ENCODE measurements around the gene PARD3. TPM values are rescaled to one million over a fixed set of nuclear protein-coding genes. Genes with fewer than 3 reads are reported as not detected.

The PARD3 gene
- total RNA-seq, 2 donors from 2014 or later = 1.4 to 2.7 TPM

GRCh38 chr10:34789966-34790506 lies 25.1 kb downstream of the PARD3 start:
- ATAC-seq (no peak), DNase-seq (ENCODE audit: low spot score in 2 of 2) (no peak)
- no peaks in the 10 kb centered on the region for H3K36me3 Mint-ChIP-seq
- H3K27ac Mint-ChIP-seq = no peak overlapping the region
- H3K9me3 Mint-ChIP-seq = no peaks in the 10 kb centered on the region

GRCh38 chr10:34786464-34786863 lies 28.6 kb downstream of the PARD3 start:
- no peaks in the 10 kb centered on the region for H3K9me3 Mint-ChIP-seq
- H3K36me3 Mint-ChIP-seq = no peaks in the 10 kb centered on the region
- no peak for ATAC-seq
- DNase-seq (ENCODE audit: low spot score in 2 of 2) = no peak
- H3K27ac Mint-ChIP-seq = no peak overlapping the region

GRCh38 chr10:34781711-34782110 lies 33.4 kb downstream of the PARD3 start:
- ATAC-seq (no peak), DNase-seq (ENCODE audit: low spot score in 2 of 2) (no peak)
- Mint-ChIP-seq H3K36me3 (no peaks in the 10 kb centered on the region), H3K27ac (no peak overlapping the region), H3K9me3 (no peaks in the 10 kb centered on the region)

GRCh38 chr10:34780818-34781380 lies 34.2 kb downstream of the PARD3 start:
- Mint-ChIP-seq H3K9me3 (no peaks in the 10 kb centered on the region), H3K36me3 (no peaks in the 10 kb centered on the region), H3K27ac (no peak overlapping the region)
- DNase-seq (ENCODE audit: low spot score in 2 of 2) (no peak), ATAC-seq (peak in 1 of 2 donors; percentile 69)

GRCh38 chr10:34778237-34778636 lies 36.9 kb downstream of the PARD3 start:
- H3K9me3 Mint-ChIP-seq = no peaks in the 10 kb centered on the region
- DNase-seq (ENCODE audit: low spot score in 2 of 2) = no peak

GRCh38 chr10:34776090-34776690 lies 38.9 kb downstream of the PARD3 start:
- H3K27ac Mint-ChIP-seq = no peak overlapping the region
- H3K36me3 Mint-ChIP-seq = no peaks in the 10 kb centered on the region
- no peaks in the 10 kb centered on the region for H3K9me3 Mint-ChIP-seq
- ATAC-seq (no peak), DNase-seq (ENCODE audit: low spot score in 2 of 2) (no peak)

More at GRCh38 chr10:34778237-34778636, 36.9 kb downstream of the PARD3 start:
- no peak overlapping the region for H3K27ac Mint-ChIP-seq
- no peaks in the 10 kb centered on the region for H3K36me3 Mint-ChIP-seq
- no peak for ATAC-seq

GRCh38 chr10:34775044-34775637 lies 40.0 kb downstream of the PARD3 start:
- H3K27ac Mint-ChIP-seq = no peak overlapping the region
- no peaks in the 10 kb centered on the region for H3K9me3 Mint-ChIP-seq
- ATAC-seq (no peak), DNase-seq (ENCODE audit: low spot score in 2 of 2) (no peak)
- H3K36me3 Mint-ChIP-seq = no peaks in the 10 kb centered on the region

GRCh38 chr10:34773636-34774630 lies 41.2 kb downstream of the PARD3 start:
- H3K36me3 Mint-ChIP-seq = no peaks in the 10 kb centered on the region
- no peak overlapping the region for H3K27ac Mint-ChIP-seq
- DNase-seq (ENCODE audit: low spot score in 2 of 2) (no peak), ATAC-seq (no peak)
- H3K9me3 Mint-ChIP-seq = no peaks in the 10 kb centered on the region

- Mint-ChIP-seq H3K9me3 (no peaks in the 10 kb centered on the region), H3K27ac (no peak overlapping the region), H3K36me3 (no peaks in the 10 kb centered on the region)
- ATAC-seq = no peak
- no peak for DNase-seq (ENCODE audit: low spot score in 2 of 2)
Observed at GRCh38 chr10:34771525-34771924, 43.6 kb downstream of the PARD3 start.

GRCh38 chr10:34771106-34771505 lies 44.0 kb downstream of the PARD3 start:
- Mint-ChIP-seq H3K36me3 (no peaks in the 10 kb centered on the region), H3K27ac (no peak overlapping the region), H3K9me3 (no peaks in the 10 kb centered on the region)
- DNase-seq (ENCODE audit: low spot score in 2 of 2) (no peak), ATAC-seq (no peak)

- no peak overlapping the region for H3K27ac Mint-ChIP-seq
- no peaks in the 10 kb centered on the region for H3K9me3 Mint-ChIP-seq
- DNase-seq (ENCODE audit: low spot score in 2 of 2) = no peak
- H3K36me3 Mint-ChIP-seq = no peaks in the 10 kb centered on the region
- no peak for ATAC-seq
Observed at GRCh38 chr10:34769899-34770298, 45.2 kb downstream of the PARD3 start.

- Mint-ChIP-seq H3K36me3 (no peaks in the 10 kb centered on the region), H3K9me3 (no peaks in the 10 kb centered on the region), H3K27ac (no peak overlapping the region)
- ATAC-seq (no peak), DNase-seq (ENCODE audit: low spot score in 2 of 2) (no peak)
Observed at GRCh38 chr10:34768972-34769330, 46.1 kb downstream of the PARD3 start.

GRCh38 chr10:34768261-34768971 lies 46.7 kb downstream of the PARD3 start:
- H3K9me3 Mint-ChIP-seq = no peaks in the 10 kb centered on the region
- DNase-seq (ENCODE audit: low spot score in 2 of 2) = no peak
- no peak for ATAC-seq
- no peaks in the 10 kb centered on the region for H3K36me3 Mint-ChIP-seq
- no peak overlapping the region for H3K27ac Mint-ChIP-seq

GRCh38 chr10:34766811-34767494 lies 48.1 kb downstream of the PARD3 start:
- DNase-seq (ENCODE audit: low spot score in 2 of 2) (no peak), ATAC-seq (no peak)
- no peaks in the 10 kb centered on the region for H3K36me3 Mint-ChIP-seq
- H3K9me3 Mint-ChIP-seq = no peaks in the 10 kb centered on the region
- H3K27ac Mint-ChIP-seq = no peak overlapping the region

- DNase-seq (ENCODE audit: low spot score in 2 of 2) = no peak
- Mint-ChIP-seq H3K36me3 (no peaks in the 10 kb centered on the region), H3K9me3 (no peaks in the 10 kb centered on the region), H3K27ac (no peak overlapping the region)
- no peak for ATAC-seq
Observed at GRCh38 chr10:34766266-34766600, 48.9 kb downstream of the PARD3 start.

GRCh38 chr10:34764472-34764946 lies 50.6 kb downstream of the PARD3 start:
- Mint-ChIP-seq H3K36me3 (no peaks in the 10 kb centered on the region), H3K27ac (no peak overlapping the region), H3K9me3 (no peaks in the 10 kb centered on the region)
- no peak for DNase-seq (ENCODE audit: low spot score in 2 of 2)
- ATAC-seq = no peak

Data from activated naive CD4-positive, alpha-beta T cell treated with anti-CD3 and anti-CD28 coated beads, Interleukin-2, amount 50 U/mL, for 72 hours (primary cell).